Stimulated activated CD8-positive, alpha-beta memory T cell treated with anti-CD3 and anti-CD28 coated beads, Interleukin-15, amount 100 ng/mL, for 24 hours (primary cell): ENCODE measurements around the gene PLAGL2.
"Not testable (repeated sequence)": the region's sequence is repeated elsewhere in the genome, so short reads cannot be mapped to it uniquely, and the experiment has no call there.

ENCODE experiments used
- DNase-seq: peaks from one replicate; pipeline ENCODE4 v3.0.0-alpha.2; 2020; ENCODE audit warnings: low read depth

PLAGL2 gene

GRCh38 chr20:32207626-32208498 is at the start of gene PLAGL2, which contains the start of gene POFUT1:
PLAGL2 (minus strand) TSS chr20:32207743; CDS start chr20:32202178, 5,565 bp downstream.
POFUT1 (plus strand) TSS chr20:32207880; CDS start chr20:32207942, 62 bp downstream.
- DNase-seq: peak; percentile 81

GRCh38 chr20:32252189-32252588 is 44.6 kb upstream of the PLAGL2 start:
- DNase-seq: peak; percentile 53

GRCh38 chr20:32251470-32251869 is 43.9 kb upstream of the PLAGL2 start:
- DNase-seq: no peak

GRCh38 chr20:32249030-32249738 is 41.6 kb upstream of the PLAGL2 start:
- no peak for DNase-seq

GRCh38 chr20:32248043-32248442 is 40.5 kb upstream of the PLAGL2 start:
- DNase-seq: no peak

GRCh38 chr20:32246208-32246607 is 38.7 kb upstream of the PLAGL2 start:
- not testable (repeated sequence) for DNase-seq

GRCh38 chr20:32244959-32245358 is 37.4 kb upstream of the PLAGL2 start:
- DNase-seq: no peak

- DNase-seq: no peak
Observed at GRCh38 chr20:32244150-32244823, 36.7 kb upstream of the PLAGL2 start.

GRCh38 chr20:32241807-32242206 is 34.3 kb upstream of the PLAGL2 start:
- no peak for DNase-seq

- no peak for DNase-seq
Observed at GRCh38 chr20:32240205-32240604, 32.7 kb upstream of the PLAGL2 start.

GRCh38 chr20:32238483-32239425 is 31.2 kb upstream of the PLAGL2 start:
- DNase-seq: no peak

GRCh38 chr20:32237419-32237818 is 29.9 kb upstream of the PLAGL2 start:
- DNase-seq: no peak

GRCh38 chr20:32236819-32237218 is 29.3 kb upstream of the PLAGL2 start:
- DNase-seq: no peak

- no peak for DNase-seq
Observed at GRCh38 chr20:32236048-32236533, 28.5 kb upstream of the PLAGL2 start.

GRCh38 chr20:32235331-32236047 is 27.9 kb upstream of the PLAGL2 start:
- no peak for DNase-seq

GRCh38 chr20:32234135-32234808 is 26.7 kb upstream of the PLAGL2 start:
- DNase-seq: no peak

GRCh38 chr20:32233286-32233685 is 25.7 kb upstream of the PLAGL2 start:
- no peak for DNase-seq

GRCh38 chr20:32232326-32232886 is 24.9 kb upstream of the PLAGL2 start:
- no peak for DNase-seq

- no peak for DNase-seq
Observed at GRCh38 chr20:32231847-32232246, 24.3 kb upstream of the PLAGL2 start.

- no peak for DNase-seq
Observed at GRCh38 chr20:32231245-32231644, 23.7 kb upstream of the PLAGL2 start.
